Measurements from ENCODE around the gene CCBE1.
A peak's percentile ranks its signal among the peaks of the same experiment; 100 is the strongest.

CCBE1 gene

DNA sequence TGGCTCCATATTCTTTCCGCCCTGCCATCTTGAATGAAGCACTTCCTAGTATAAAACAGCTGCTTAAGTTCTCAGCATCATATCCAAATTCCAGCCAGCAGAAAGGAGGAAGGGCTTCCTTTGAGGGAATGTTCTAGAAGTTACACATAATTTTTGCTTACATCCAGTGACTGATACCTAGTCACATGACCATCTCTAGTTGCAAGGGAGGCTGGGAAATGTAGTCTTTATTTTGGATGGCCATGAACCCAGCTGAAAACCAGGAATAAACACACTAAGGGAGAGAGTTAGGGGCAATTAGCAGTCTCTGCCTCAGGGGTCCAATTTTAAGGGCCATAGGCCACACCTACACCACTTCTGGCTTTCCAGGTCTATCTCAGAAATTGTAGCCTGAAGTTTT lies 280.4 kb downstream of the CCBE1 start:
- Histone ChIP-seq H3K4me3 (ENCODE audit: insufficient read depth, low read length, poor library complexity, severe bottlenecking) (no peak overlapping the region), H3F3A (ENCODE audit: insufficient read depth) (no peaks in the 10 kb centered on the region), H3K9me2 (replicated peaks; ENCODE audit: insufficient read depth, low read length) (no peaks in the 10 kb centered on the region), H3K4me2 (ENCODE audit: low read depth, low read length, poor library complexity, severe bottlenecking) (no peak overlapping the region), H3K27ac (ENCODE audit: low read depth, low read length) (no peak overlapping the region), H3K36me3 (ENCODE audit: low read length) (no peaks in the 10 kb centered on the region), H3K9ac (ENCODE audit: low read length) (no peak overlapping the region), H4K20me1 (ENCODE audit: low read depth, low read length) (no peaks in the 10 kb centered on the region), H2AFZ (ENCODE audit: low read depth, low read length, severe bottlenecking) (no peak overlapping the region), H3K79me2 (ENCODE audit: insufficient read depth, low read length) (no peaks in the 10 kb centered on the region), H3K27me3 (ENCODE audit: low read length) (no peaks in the 10 kb centered on the region), H3K9me3 (ENCODE audit: insufficient read depth, low read length) (no peaks in the 10 kb centered on the region)
- TF ChIP-seq CTCF (IDR thresholded peaks at IDR 0.05; ENCODE audit: insufficient read depth, low read length, poor library complexity, severe bottlenecking) (no peak), EZH2phosphoT487 (conservative IDR thresholded peaks at IDR 0.05; ENCODE audit: low read length) (no peak)

- TF ChIP-seq CTCF (IDR thresholded peaks at IDR 0.05; ENCODE audit: insufficient read depth, low read length, poor library complexity, severe bottlenecking) (no peak), EZH2phosphoT487 (conservative IDR thresholded peaks at IDR 0.05; ENCODE audit: low read length) (no peak)
- Histone ChIP-seq H4K20me1 (ENCODE audit: low read depth, low read length) (no peaks in the 10 kb centered on the region), H3K4me3 (ENCODE audit: insufficient read depth, low read length, poor library complexity, severe bottlenecking) (no peak overlapping the region), H3K9ac (ENCODE audit: low read length) (no peak overlapping the region), H3K9me2 (replicated peaks; ENCODE audit: insufficient read depth, low read length) (no peaks in the 10 kb centered on the region), H3K79me2 (ENCODE audit: insufficient read depth, low read length) (no peaks in the 10 kb centered on the region), H3K27me3 (ENCODE audit: low read length) (no peaks in the 10 kb centered on the region), H3K27ac (ENCODE audit: low read depth, low read length) (no peak overlapping the region), H3K9me3 (ENCODE audit: insufficient read depth, low read length) (no peaks in the 10 kb centered on the region), H2AFZ (ENCODE audit: low read depth, low read length, severe bottlenecking) (no peak overlapping the region), H3F3A (ENCODE audit: insufficient read depth) (no peaks in the 10 kb centered on the region), H3K36me3 (ENCODE audit: low read length) (no peaks in the 10 kb centered on the region), H3K4me2 (ENCODE audit: low read depth, low read length, poor library complexity, severe bottlenecking) (no peak overlapping the region)
Measured at GRCh38 chr18:59414111-59414653, 283.0 kb downstream of the CCBE1 start.

GRCh38 chr18:59402432-59403090 lies 294.7 kb downstream of the CCBE1 start:
- no peak overlapping the region for H2AFZ ChIP-seq (ENCODE audit: low read depth, low read length, severe bottlenecking)
- peak; percentile 98 for TF ChIP-seq CTCF (IDR thresholded peaks at IDR 0.05; ENCODE audit: insufficient read depth, low read length, poor library complexity, severe bottlenecking)
- no peak for TF ChIP-seq EZH2phosphoT487 (conservative IDR thresholded peaks at IDR 0.05; ENCODE audit: low read length)
- no peaks in the 10 kb centered on the region for H3K27me3 ChIP-seq (ENCODE audit: low read length)
- no peaks in the 10 kb centered on the region for H4K20me1 ChIP-seq (ENCODE audit: low read depth, low read length)
- no peak overlapping the region for H3K4me3 ChIP-seq (ENCODE audit: insufficient read depth, low read length, poor library complexity, severe bottlenecking)
- no peak overlapping the region for H3K9ac ChIP-seq (ENCODE audit: low read length)
- H3K4me2 ChIP-seq (ENCODE audit: low read depth, low read length, poor library complexity, severe bottlenecking), result no peak overlapping the region
- no peaks in the 10 kb centered on the region for H3K79me2 ChIP-seq (ENCODE audit: insufficient read depth, low read length)
- no peak overlapping the region for H3K27ac ChIP-seq (ENCODE audit: low read depth, low read length)
- H3K9me2 ChIP-seq (replicated peaks; ENCODE audit: insufficient read depth, low read length), result no peaks in the 10 kb centered on the region
- no peaks in the 10 kb centered on the region for H3K36me3 ChIP-seq (ENCODE audit: low read length)
- no peaks in the 10 kb centered on the region for H3K9me3 ChIP-seq (ENCODE audit: insufficient read depth, low read length)
- H3F3A ChIP-seq (ENCODE audit: insufficient read depth), result no peaks in the 10 kb centered on the region

All from SU-DHL-6 (cell line).